Lung microvascular endothelial cell (primary cell): ENCODE results near the gene POGLUT2. TPM values are rescaled to one million over a fixed set of nuclear protein-coding genes. Genes with fewer than 3 reads are reported as not detected.

Source experiments
- DNase-seq, 2 donors: peaks; one replicate each; pipeline versions ENCODE4 v3.0.0 to v3.0.0-alpha.2; 2010; ENCODE audit warnings: low read depth in 2 of 2
- total RNA-seq: library from RNA; depleted of rRNA; stranded (reverse); fragments of >200 nt; gene quantifications from 2 replicates; pipeline ENCODE4 v1.2.1, GENCODE V29; 2014

Gene POGLUT2
- total RNA-seq = 13.9 and 16.9 TPM in 2 replicates

- DNase-seq = peak; percentile 94 to 95
Observed at GRCh38 chr13:102798581-102799425, at the start of gene POGLUT2, which contains the start of gene BIVM. POGLUT2 (minus strand) TSS chr13:102798976; CDS start chr13:102798670, 306 bp downstream. BIVM (plus strand) TSS chr13:102799119; CDS start chr13:102807268, 8,149 bp downstream.

GRCh38 chr13:102847272-102848234, 48.8 kb upstream of the POGLUT2 start:
- peak; percentile 66 to 72 for DNase-seq

GRCh38 chr13:102846261-102847015, 47.7 kb upstream of the POGLUT2 start:
- peak; percentile 52 to 54 for DNase-seq

GRCh38 chr13:102845630-102846260, 47.0 kb upstream of the POGLUT2 start, which contains the start of gene ERCC5:
ERCC5 (plus strand) TSS chr13:102846032; CDS start chr13:102846267, 235 bp downstream.
- DNase-seq = peak; percentile 96

- DNase-seq = no peak
Observed at GRCh38 chr13:102845289-102845629, 46.5 kb upstream of the POGLUT2 start.

- no peak for DNase-seq
Observed at GRCh38 chr13:102839462-102839861, 40.7 kb upstream of the POGLUT2 start.

- no peak for DNase-seq
Observed at GRCh38 chr13:102838982-102839381, 40.2 kb upstream of the POGLUT2 start.

- no peak for DNase-seq
Observed at GRCh38 chr13:102838273-102838672, 39.5 kb upstream of the POGLUT2 start.

GRCh38 chr13:102836471-102836870, 37.7 kb upstream of the POGLUT2 start:
- no peak for DNase-seq

- DNase-seq = peak; percentile 23 to 48
Observed at GRCh38 chr13:102830646-102831045, 31.9 kb upstream of the POGLUT2 start.

GRCh38 chr13:102825921-102826706, 27.3 kb upstream of the POGLUT2 start:
- DNase-seq = peak; percentile 5 to 79

GRCh38 chr13:102825400-102825799, 26.6 kb upstream of the POGLUT2 start:
- no peak for DNase-seq

- no peak for DNase-seq
Observed at GRCh38 chr13:102817907-102818306, 19.1 kb upstream of the POGLUT2 start.

- DNase-seq = no peak
Observed at GRCh38 chr13:102817241-102817640, 18.5 kb upstream of the POGLUT2 start.

- DNase-seq = no peak
Observed at GRCh38 chr13:102816708-102817107, 17.9 kb upstream of the POGLUT2 start.

- no peak for DNase-seq
Observed at GRCh38 chr13:102815788-102816187, 17.0 kb upstream of the POGLUT2 start.

- no peak for DNase-seq
Observed at GRCh38 chr13:102814793-102815192, 16.0 kb upstream of the POGLUT2 start.

GRCh38 chr13:102814025-102814607, 15.3 kb upstream of the POGLUT2 start:
- DNase-seq = no peak

- DNase-seq = no peak
Observed at GRCh38 chr13:102812611-102813287, 14.0 kb upstream of the POGLUT2 start.
